Measurements from ENCODE around the gene CLN6. TPM values are rescaled to one million over a fixed set of nuclear protein-coding genes. Genes with fewer than 3 reads are reported as not detected.

The CLN6 gene
- 20.0 and 22.7 TPM in 2 replicates for total RNA-seq (2014; rRNA removed; shearing (Covaris generic))

DNA sequence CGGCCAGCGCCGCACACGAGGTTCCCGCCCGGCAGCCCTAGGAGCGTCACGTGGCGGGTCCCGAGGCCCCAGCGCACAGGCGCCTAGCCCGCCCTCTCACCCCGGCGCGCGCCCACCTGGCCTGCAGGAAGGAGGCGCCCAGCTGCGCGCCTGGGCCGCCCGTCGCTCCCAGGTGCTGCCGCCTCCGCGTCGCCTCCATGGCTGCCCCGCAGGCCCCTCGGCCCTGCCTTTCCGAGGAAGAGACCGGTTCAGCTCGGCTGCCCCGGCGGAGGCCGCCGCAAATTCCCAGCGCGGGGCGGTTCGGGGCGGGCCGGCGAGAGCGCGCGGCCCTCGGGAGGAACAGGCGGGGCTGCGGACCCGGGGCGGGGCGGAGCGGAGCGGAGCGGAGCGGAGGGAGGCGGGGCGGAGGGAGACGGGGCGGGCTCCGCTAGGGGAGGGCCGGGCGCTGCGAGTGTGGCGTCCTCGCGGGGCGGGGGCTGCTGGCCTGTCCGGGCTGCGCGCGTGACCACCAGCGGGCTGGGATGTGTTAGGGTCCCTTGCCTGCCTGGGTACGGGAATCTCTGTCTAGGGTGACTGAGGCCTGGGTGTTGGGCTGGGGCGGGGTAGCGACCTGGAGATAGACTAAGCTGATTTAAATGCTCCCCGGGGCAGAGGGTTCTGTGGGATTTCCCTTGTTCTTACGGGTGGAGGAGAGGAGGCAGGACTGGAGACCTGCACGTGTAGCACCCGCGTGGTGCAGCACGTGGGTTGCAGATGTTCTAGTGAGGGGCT, at the start of gene CLN6:
TSS of gene CLN6 (minus strand) at position 343 of the 771 bp plus-strand sequence. CDS start at position 199, 144 bp downstream.
- peak; percentile 82 for DNase-seq (ENCODE audit: low read depth)

DNA sequence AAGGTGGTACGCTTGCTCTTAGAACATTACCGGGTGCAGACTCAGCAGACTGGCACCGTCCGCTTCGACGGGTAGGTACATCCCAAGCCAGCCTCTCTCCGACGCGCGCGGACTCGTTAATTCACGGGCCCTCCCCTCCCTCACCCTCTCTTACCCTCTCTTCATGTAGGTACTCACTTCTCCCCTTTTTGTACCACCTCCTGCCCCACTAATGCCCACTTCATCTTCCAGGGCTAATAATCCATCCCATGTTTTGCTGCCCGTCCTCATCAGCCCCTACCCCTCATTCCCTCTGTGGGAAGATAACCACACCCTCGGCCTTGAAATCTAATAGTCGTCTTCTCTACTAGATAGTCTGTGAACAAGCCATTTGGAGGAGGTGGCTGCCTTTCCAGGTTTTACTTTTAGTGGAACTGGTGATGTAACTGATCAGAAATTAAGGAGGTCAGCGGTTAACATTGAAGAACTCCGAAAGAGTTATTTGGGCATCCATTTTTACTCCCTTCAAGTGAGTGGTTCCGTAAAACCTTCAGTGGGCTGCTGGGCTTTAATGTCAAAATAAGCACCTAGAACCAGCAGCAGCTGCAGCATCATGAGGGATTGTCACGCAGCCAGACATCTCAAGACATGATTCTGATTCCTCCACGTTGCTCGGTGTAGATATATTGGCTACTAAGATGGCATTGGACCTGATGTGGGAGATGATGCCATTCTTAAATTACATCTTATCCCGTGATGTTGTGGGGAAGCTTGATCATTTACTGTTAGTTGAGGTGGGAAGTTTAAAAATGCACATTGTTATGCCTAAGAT, 49.3 kb upstream of the CLN6 start:
- peak; percentile 46 for DNase-seq (ENCODE audit: low read depth)

DNA sequence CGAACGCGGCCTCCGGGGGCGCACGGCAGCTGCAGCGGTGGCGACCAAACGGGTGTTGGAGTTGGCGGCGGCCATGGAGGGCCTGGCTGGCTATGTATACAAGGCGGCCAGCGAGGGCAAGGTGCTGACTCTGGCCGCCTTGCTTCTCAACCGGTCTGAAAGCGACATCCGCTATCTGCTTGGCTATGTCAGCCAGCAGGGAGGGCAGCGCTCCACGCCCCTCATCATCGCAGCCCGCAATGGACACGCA, 48.7 kb upstream of the CLN6 start:
- no peak for DNase-seq (ENCODE audit: low read depth)

DNA sequence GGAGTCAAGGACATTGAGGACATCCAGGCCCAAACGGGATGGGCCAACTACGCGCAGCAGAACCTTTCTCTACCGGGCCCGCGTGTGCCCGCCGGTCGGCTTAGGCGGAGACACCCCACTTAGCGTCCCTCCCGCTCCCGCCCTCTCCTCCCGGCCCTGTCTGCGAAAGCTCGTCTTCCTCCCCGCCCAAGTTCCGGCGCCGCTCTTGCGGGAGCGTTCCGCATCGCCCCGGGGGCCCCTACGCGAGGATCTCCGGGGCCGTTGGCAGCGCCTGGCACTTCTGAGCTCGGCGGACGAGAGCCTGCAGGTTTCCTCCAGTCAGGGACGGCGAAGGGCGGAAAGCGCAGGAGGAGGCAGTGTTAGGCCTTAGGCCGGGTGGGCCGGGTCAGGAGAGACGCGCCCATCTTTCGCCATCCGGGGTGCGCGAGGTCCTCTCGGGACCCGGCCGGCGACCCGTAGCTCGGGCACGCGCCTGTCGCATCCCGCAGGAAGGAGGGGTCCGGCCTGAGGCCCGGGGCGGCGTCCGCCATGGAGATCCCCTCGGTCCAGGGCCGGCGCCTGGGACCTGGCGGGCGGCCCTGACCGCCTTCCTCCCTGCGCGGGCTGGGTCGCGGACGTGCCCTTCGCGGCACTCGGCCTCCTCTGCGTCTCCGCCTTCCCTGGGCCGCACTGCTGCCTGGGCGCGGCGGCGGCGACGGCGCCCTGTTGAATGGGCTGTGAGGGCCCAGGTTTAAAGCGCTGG, 48.2 kb upstream of the CLN6 start, which contains the start of gene FEM1B:
TSS of gene FEM1B (plus strand) at position 143 of the 742 bp plus-strand sequence. CDS start 673 bp downstream, outside the sequence.
- peak; percentile 92 for DNase-seq (ENCODE audit: low read depth)

DNA sequence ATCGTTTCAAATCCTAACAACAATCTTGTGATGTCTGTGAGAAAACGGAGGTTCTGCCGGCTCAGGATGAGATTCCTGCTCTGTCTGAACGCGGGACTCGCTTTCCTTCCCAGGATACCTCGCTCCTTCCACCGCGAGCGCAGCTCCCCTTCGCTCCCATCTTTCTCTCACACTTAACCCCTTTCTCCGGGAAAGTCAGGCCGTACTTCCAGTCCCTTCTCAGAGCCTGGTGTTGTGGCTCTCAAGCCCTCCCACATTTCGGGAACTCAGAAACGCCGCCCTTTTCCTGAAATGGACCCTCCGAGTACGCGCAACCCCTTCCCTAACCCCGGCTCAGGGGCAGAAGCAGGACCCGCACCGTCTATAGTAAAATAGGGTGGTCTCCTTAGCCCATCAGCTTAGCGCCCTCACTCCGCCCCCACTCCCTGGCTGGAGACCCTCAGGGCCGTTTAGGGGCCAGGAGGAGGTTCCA, 47.6 kb upstream of the CLN6 start:
- peak; percentile 62 for DNase-seq (ENCODE audit: low read depth)

DNA sequence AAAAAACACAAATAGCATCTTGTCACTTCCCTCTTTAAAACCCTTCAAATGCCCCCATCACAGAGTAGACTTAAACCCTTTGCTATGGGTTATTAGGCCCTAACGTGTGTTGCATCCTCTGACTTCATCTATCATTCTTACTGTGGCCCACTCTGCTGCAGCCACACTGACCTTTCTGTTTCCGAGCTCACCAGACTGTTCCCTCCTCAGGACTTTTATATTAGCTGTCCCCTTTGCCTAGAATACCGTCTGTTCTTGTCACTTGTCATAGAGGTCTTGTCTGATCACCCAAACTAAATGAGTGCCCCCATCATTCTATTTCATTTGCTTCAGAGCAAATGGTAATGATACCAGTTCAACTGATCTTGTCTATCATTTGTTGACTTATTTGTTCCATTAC, 47.1 kb upstream of the CLN6 start:
- no peak for DNase-seq (ENCODE audit: low read depth)

DNA sequence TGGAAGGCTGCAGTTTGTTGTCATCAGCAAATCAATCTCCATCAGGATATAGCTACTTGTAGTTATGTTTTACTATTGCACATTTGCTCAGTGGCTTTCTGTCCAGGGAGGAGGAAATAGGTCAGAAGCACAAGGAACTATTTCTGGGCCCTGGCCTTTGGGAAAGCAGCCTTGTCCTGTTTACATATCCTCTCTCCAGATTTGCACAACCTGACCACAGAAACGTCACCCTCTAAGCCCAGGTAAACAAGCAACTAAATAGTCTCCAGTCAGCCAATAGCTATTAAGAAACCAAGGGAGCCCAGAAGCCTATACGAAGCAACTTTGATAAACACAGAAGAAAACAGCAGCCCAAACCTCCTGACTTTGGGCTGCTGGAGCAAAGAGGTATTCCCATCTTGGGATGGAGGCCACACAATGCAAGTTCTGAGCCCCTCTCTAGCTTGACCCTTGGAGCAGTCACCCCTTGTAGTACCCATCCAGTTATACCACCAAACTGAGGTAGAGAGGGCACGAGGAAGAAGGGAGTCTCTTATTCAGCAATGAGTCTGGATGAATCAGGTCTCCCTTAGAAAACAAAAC, 45.7 kb upstream of the CLN6 start:
- no peak for DNase-seq (ENCODE audit: low read depth)

DNA sequence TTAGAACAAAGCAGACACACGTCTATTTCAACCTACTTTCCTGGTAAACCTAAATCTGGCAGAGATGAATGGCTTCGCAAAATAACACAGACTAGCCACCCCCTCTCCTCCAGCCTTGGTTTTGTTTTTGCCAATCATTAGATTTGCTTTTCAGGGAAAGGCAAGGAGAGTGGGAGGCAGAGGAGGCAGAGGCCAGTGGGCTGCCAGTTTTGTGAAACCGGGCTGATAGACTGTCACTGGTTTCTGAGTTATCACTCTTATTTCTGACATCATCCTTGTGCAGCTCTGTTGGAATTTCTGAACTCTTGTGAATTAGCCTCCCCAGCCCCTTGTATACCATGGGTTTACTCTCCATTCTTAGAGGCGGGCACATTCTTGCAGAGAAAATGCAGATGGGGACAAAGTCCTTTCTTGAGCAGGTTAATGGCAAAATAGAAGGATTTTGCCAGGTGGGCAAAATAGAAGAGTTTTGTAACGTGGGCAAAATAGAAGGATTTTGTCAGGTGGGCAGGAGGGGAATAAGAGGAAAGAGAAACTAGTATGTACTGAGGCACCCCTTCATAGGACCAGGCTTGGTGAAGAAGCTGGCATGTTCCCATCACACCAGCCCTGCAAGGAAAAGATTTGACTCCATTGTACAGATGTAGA, 44.8 kb upstream of the CLN6 start:
- no peak for DNase-seq (ENCODE audit: low read depth)

DNA sequence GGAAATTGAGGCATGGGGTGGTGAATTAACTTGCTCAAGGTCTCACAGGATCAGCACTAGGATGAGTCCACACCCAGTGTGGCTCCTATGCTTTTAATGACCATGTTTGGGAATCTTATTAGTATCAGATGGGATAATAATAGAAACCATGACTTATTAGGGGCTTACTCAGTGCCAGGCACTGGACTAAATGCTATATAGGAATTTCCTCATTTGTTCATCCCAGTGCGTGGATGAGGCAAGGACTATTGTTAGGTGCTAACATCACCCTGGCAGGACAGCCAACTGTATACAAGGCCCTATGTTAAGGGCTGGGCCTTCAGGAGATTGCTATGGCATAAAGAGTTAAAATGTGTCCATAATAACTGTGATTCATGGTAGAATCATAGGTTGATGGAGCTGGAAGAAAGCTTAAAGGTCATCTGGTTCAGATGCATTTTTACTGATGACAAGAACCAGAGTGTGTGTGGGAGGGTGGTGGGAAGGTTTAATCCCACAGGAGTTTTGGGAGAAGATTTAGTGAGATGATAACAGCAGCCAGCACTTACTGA, 43.3 kb upstream of the CLN6 start:
- DNase-seq (ENCODE audit: low read depth) = peak; percentile 70

DNA sequence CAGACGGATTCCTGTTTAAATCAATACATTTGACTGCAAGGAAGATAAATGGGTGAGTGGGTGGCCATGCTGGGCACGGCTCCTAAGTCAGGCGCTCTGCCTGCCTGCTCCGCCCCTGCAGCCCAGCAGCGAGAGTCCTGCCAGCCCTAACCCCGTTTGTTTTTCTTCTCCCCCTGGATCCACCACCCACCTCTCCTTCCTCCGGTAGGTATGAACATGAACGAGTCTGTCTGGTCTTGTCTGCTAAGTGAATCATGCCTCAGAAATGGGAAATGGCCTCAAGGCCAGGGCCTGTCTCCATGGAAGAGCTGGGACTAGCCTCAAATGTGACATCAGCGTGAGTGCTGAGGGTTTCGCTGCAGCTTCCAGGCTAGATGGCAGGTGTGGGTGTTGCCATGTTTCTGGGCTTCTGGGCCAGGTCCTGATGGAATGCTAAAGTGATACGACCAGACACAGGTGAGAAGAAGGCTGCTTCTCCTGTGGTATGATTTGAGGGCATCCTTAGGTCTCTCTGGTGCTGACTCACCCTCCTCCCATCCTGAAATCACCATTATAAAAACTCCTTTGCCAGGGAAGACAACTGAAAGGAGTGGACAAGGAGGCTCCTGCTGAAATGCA, 42.4 kb upstream of the CLN6 start:
- peak; percentile 87 for DNase-seq (ENCODE audit: low read depth)

DNA sequence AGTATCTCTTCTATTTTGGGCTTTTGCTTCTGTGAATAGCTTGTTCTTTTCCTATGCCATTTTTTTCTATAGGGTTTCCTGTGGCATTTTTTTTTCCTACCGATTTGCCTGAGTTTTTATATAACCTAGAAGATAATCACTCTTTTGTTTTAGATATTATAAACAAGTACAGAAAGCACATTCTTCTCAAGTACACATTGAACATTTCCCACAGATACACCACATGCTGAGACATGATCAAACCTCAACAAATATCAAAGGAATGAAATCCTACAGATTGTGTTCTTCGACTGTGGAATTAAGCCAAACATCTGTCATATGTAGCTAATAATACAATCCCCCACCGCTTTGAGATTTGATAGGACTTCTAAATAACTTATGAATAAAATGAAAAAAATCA, 38.9 kb upstream of the CLN6 start:
- no peak for DNase-seq (ENCODE audit: low read depth)

DNA sequence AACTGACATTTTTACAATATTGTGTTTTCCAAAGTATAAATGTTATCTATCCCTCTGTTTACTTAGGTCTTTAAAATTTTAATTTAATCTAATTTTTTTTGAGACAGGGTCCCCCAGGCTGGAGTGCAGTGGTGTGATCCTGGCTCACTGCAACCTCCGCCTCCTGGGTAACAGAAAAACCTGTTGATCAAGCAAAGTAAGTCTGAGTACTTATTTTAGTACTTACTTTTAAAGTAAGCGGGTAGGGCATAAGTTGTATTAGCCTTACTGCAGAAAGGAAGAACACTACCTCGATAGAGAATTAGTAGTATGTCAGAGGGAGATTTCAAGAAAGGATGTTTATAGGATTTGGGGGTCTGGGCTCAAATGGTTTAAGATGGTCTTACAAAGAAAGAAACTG, 36.1 kb upstream of the CLN6 start:
- no peak for DNase-seq (ENCODE audit: low read depth)

DNA sequence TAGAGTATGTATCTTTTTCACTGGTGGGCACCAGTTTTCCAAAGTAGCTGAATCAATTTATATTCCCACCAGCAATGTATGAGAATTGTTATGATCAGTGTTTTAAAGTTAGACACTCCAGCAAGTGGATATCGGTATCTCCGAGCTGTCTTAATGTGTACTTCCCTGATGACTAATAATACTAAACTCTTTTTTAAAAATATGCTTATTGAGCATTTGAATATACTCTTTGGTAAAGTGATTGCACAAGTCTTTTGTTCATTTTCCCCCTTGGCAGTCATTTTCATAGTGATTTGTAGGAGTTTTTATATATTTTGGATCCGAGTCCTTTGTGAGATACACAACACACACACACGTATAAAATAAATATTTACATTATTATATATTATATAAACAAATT, 35.6 kb upstream of the CLN6 start:
- DNase-seq (ENCODE audit: low read depth) = no peak

DNA sequence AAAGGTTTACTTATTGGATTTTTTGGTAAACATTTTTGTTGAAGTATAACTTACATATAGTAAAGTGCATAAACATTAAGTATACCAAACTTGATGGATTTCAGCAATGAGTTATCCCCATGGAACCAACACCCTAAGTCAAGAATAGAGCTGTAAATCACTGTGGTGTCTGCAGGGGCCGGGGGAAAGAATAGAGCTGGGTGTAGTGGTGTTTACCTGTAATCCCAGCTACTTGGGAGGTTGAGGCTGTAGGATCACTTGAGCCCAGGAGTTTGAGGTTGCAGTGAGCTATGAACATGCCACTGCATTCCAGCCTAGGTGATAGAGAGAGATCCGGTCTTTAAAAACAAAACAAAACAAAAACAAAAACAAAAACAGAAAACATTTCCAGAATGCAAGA, 34.8 kb upstream of the CLN6 start:
- DNase-seq (ENCODE audit: low read depth) = no peak

DNA sequence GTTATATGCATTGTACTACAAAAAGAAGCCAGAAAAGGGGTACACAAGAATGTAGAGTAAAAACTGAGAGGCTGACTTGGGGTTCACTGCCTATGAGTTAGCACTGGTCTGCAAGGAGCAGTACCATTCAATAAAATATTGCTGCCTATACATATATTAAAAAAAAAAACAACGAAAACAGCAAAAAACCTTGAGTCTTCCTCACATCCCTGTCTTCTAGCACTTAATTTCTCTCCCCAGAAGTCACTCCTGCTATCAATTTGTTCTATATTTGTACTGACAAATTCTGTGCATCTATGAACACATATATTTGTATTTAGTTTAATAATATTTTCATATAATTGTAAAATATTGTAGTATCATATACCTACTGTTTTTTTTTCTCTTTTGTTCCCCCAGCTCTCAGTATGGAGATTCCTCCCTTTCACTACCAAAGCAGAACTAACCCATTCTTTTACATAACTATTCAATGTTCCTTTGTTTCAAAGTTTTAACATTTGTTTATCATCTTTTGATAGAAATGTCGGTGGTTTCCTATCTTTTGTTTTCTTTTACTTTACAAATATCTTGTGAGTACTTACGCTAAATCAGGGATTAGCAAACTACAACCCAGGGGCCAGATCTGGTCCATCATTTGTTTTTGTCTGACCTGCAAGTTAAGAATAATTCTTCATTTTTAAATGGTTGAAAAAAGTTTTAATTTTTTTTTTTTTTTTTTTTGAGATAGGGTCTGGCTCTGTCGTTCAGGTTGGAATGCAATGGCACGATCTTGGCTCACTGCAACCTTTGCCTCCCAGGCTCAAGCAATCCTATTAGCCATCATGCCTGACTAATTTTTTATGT, 33.2 kb upstream of the CLN6 start:
- DNase-seq (ENCODE audit: low read depth) = no peak

DNA sequence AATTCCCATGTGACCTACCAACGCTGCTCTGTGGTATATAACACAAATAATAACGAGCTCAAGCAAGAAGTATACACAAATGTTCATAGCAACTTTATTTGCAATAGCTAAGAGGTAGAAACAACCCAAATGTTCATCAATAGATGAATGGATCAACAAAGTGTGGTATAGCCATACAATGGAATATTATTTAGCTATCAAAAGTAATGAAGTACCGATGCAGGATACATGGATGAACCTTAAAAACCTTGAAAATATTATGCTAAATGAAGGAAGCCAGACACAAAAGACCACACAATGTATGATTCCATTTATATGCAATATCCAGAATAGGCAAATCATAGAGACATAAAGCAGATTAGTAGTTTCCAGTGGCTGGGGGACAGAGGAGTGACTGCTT, 32.5 kb upstream of the CLN6 start:
- no peak for DNase-seq (ENCODE audit: low read depth)

DNA sequence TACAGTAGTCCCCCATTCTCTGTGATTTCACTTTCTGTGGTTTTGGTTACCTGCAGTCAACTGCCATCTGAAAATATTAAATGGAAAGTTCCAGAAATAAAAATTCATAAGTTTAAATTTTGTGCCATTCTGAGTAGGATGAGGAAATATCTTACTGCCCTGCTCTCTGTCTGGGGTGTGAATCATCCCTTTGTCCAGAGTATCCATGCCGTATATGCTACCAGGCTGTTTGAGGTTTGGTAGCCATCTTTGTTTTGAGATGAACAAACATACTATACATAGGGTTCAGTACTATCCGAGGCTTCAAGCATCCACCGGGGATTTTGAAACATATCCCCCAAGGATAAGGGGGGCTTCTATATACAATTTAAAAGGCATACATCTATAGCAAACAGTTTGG, 31.7 kb upstream of the CLN6 start:
- no peak for DNase-seq (ENCODE audit: low read depth)

DNA sequence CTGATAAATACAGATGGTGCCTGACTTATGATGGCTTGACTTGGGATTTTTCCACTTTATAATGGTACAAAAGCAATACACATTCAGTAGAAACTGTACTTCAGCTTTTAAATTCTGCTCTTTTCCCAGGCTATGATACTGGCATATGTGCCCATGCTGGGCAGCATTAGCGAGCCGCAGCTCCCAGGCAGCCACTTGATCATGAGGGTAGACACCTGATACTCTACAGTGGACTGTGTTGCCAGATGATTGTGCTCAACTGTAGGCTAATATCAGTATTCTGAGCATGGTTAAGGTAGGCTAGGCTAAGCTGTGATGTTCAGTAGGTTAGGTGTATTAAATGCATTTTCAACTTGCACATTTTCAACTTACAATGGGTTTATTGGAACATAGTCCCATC, 30.4 kb upstream of the CLN6 start:
- no peak for DNase-seq (ENCODE audit: low read depth)

DNA sequence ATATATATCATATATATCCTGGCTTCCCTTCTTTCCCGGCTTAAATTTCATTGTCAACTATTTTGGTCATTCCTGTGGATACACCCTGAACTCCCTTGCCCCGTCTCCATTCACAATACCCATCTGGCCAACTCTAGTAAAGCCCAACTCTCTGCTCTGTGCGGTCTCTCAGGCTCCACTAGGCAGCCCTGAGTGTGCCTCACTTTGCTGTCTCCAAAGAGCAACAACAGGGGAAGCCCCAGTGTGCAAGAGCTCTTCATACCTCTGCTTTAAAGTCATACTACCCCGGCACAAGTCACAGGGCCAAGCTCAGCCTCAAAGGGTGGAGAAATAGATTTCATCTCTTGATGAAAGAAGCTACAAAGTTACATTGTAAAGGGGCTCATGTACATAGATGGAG, 29.2 kb upstream of the CLN6 start:
- DNase-seq (ENCODE audit: low read depth) = no peak
